HCT116 (cell line): ENCODE measurements around the gene KDM6B. TPM values are rescaled to one million over a fixed set of nuclear protein-coding genes. Genes with fewer than 3 reads are reported as not detected.

Experiments
- ATAC-seq: fragments of 200-7000 bp; cut with Tn5 transposase; 2 replicates; pipeline ENCODE4 v1.9.1; 2020; ENCODE audit warnings: mild to moderate bottlenecking, moderate library complexity
- BruUV-seq: library from RNA; stranded (reverse); fragments of 400-500 nt; replicated peaks from 2 replicates; lab custom pipeline; 2021; lab: Mats Ljungman, UMichigan
- CTCF ChIA-PET: fragments of 300-600 bp; sonication (Branson Sonifier 250); formaldehyde crosslinking; loops from one replicate; lab custom pipeline; 2021; ENCODE audit warnings: antibody characterized with exemption; lab: Charles Lee
- POLR2A ChIA-PET: fragments of 300-600, 350-600 bp; sonication (Branson Sonifier 250); formaldehyde crosslinking; loops from one replicate; lab custom pipeline; 2021; ENCODE audit warnings: antibody characterized with exemption; lab: Charles Lee
- RAD21 ChIA-PET, 2 experiments: fragments of 300-600 bp; sonication (Branson Sonifier 250); formaldehyde crosslinking; loops; one replicate each; lab custom pipeline; 2023; ENCODE audit warnings: low total read pairs in 2 of 2; ENCODE audit not compliant: uncharacterized antibody in 2 of 2, unreplicated experiment in 2 of 2, low non-redundant PET in 1 of 2; lab: Charles Lee
- DNase-seq: peaks from one replicate; pipeline ENCODE4 v3.0.0-alpha.2; 2010; ENCODE audit warnings: low read depth, low spot score
- H2AFZ ChIP-seq: fragments of 200-600 bp; shearing (Covaris generic), sonication (generic); 2 replicates; pipeline ENCODE4 v1.6.1; 2017; ENCODE audit warnings: low read depth, mixed run types, mixed read lengths, antibody characterized with exemption, low read length; ENCODE audit not compliant: poor library complexity, severe bottlenecking
- H3K27ac ChIP-seq: 2 replicates; pipeline ENCODE4 v1.5.1; 2012; ENCODE audit warnings: low read depth, low read length
- H3K27me3 ChIP-seq: fragments of 200-600 bp; sonication (generic); 2 replicates; pipeline ENCODE4 v1.6.1; 2016; ENCODE audit warnings: mixed run types, low read length, mixed read lengths; ENCODE audit not compliant: insufficient read depth
- H3K36me3 ChIP-seq, 2 experiments: fragments of 200-500 bp in 1 of 2; fragments of 200-600 bp in 1 of 2; sonication (Bioruptor generic) in 1 of 2; sonication (generic) in 1 of 2; 2 replicates each; pipeline versions ENCODE4 v1.5.1 to v1.6.1; 2014 to 2016; ENCODE audit warnings: low read length in 2 of 2, inconsistent platforms in 1 of 2, mixed read lengths in 1 of 2, mixed run types in 1 of 2; ENCODE audit not compliant: insufficient read depth in 2 of 2, control insufficient read depth in 1 of 2
- H3K4me1 ChIP-seq, 2 experiments: fragments of 200-600 bp in 1 of 2; sonication (generic) in 1 of 2; 2 replicates each; pipeline versions ENCODE4 v1.5.1 to v1.6.1; 2012 to 2017; ENCODE audit warnings: low read length in 2 of 2, inconsistent platforms in 1 of 2, mild to moderate bottlenecking in 1 of 2, mixed read lengths in 1 of 2, mixed run types in 1 of 2, moderate library complexity in 1 of 2; ENCODE audit not compliant: insufficient read depth in 2 of 2, control insufficient read depth in 1 of 2
- H3K4me2 ChIP-seq: fragments of 200-600 bp; sonication (generic); 2 replicates; pipeline ENCODE4 v1.6.1; 2017; ENCODE audit warnings: mixed run types, low read length, mixed read lengths
- H3K4me3 ChIP-seq, 2 experiments: fragments of 200-600 bp in 1 of 2; sonication (generic) in 1 of 2; replicated peaks in 1 of 2; 2 replicates each; pipeline ENCODE4 v1.5.1; 2011 to 2016; ENCODE audit warnings: low read length in 2 of 2, control low read depth in 1 of 2, low read depth in 1 of 2, mild to moderate bottlenecking in 1 of 2, mixed read lengths in 1 of 2, mixed run types in 1 of 2
- H3K79me2 ChIP-seq: fragments of 200-600 bp; sonication (generic); 2 replicates; pipeline ENCODE4 v1.6.1; 2017; ENCODE audit warnings: mild to moderate bottlenecking, mixed run types, low read length, moderate library complexity, mixed read lengths; ENCODE audit not compliant: insufficient read depth
- H3K9ac ChIP-seq: fragments of 200-600 bp; sonication (generic); 2 replicates; pipeline ENCODE4 v1.6.1; 2016; ENCODE audit warnings: low read length, mixed read lengths
- H3K9me2 ChIP-seq: fragments of 200-600 bp; sonication (generic), shearing (Covaris generic); 2 replicates; pipeline ENCODE4 v1.6.1; 2017; ENCODE audit warnings: mixed run types, mild to moderate bottlenecking, moderate library complexity; ENCODE audit not compliant: insufficient read depth
- H3K9me3 ChIP-seq, 2 experiments: fragments of 200-500 bp in 1 of 2; fragments of 200-600 bp in 1 of 2; sonication (Bioruptor generic) in 1 of 2; sonication (generic) in 1 of 2; 2 replicates each; pipeline ENCODE4 v1.6.1; 2014 to 2017; ENCODE audit warnings: low read length in 2 of 2, mixed read lengths in 2 of 2, inconsistent platforms in 1 of 2, low read depth in 1 of 2, mild to moderate bottlenecking in 1 of 2, mixed run types in 1 of 2, moderate library complexity in 1 of 2; ENCODE audit not compliant: control insufficient read depth in 1 of 2, insufficient read depth in 1 of 2
- H4K20me1 ChIP-seq: fragments of 200-600 bp; sonication (generic), shearing (Covaris generic); 2 replicates; pipeline ENCODE4 v1.6.1; 2017; ENCODE audit warnings: mixed run types, mild to moderate bottlenecking, moderate library complexity; ENCODE audit not compliant: insufficient read depth
- CBX3 ChIP-seq: IDR thresholded peaks from 2 replicates; pipeline ENCODE4 v1.6.1; 2012; ENCODE audit warnings: low read depth
- CEBPB ChIP-seq: IDR thresholded peaks from 2 replicates; pipeline ENCODE4 v1.6.1; 2012; ENCODE audit warnings: low read depth
- EGR1 ChIP-seq: IDR thresholded peaks from 2 replicates; pipeline ENCODE4 v1.6.1; 2012; ENCODE audit warnings: low read depth
- ELF1 ChIP-seq: IDR thresholded peaks from 2 replicates; pipeline ENCODE4 v1.6.1; 2012; ENCODE audit warnings: low read depth, borderline replicate concordance
- TCF7L2 ChIP-seq: IDR thresholded peaks from 2 replicates; pipeline ENCODE4 v1.7.0; 2011; ENCODE audit warnings: borderline replicate concordance, inconsistent platforms; ENCODE audit not compliant: insufficient read depth, insufficient read length; ENCODE audit errors: extremely low read depth
- YY1 ChIP-seq: IDR thresholded peaks from 2 replicates; pipeline ENCODE4 v1.6.1; 2011; ENCODE audit warnings: low read length, low read depth, moderate library complexity, mild to moderate bottlenecking; ENCODE audit not compliant: insufficient replicate concordance; ENCODE audit errors: extremely low read depth
- intact Hi-C: fragments of 100-400 bp; cut with micrococcal nuclease; formaldehyde crosslinking; loops from 2 replicates; pipeline ENCODE4 v1.10.0; 2022
- total RNA-seq: library from RNA; stranded (reverse); gene quantifications from one replicate; pipeline ENCODE4 v1.2.1, GENCODE V29; 2021; ENCODE audit not compliant: unreplicated experiment
- TF ChIP-seq, protein P1 (sequence below): IDR thresholded peaks from 2 replicates; pipeline ENCODE4 v1.6.1; 2012
- TF ChIP-seq, protein P2 (sequence below): IDR thresholded peaks from 2 replicates; pipeline ENCODE4 v1.6.1; 2012
- TF ChIP-seq, protein P3 (sequence below): IDR thresholded peaks from 2 replicates; pipeline ENCODE4 v1.6.1; 2011; ENCODE audit warnings: mild to moderate bottlenecking, low read length, moderate library complexity; ENCODE audit not compliant: insufficient replicate concordance; ENCODE audit errors: extremely low read depth

KDM6B gene
- total RNA-seq, 1 experiment from 2014 or later: 42.1 TPM

DNA sequence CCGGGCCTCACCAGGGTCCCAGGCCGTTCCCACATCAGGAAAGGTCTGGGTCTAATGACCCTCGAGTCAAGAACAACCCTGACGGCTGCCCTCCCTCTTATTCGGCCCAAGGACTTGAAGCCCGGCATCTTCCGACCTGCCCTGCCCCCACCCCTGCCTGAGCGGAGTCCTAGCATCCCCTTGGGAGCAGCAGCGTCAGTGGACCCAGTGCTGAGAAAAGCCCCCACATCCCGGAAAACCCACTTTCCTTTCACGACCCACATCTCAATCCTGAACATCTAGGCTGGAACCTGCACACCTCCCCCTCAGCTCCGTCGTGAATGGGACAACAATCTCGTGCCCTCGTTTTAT is 21.6 kb downstream of the KDM6B start:
- Histone ChIP-seq H3K27ac (peak overlapping the region; percentile 92), H2AFZ (no peak overlapping the region), H3K4me3 (peak overlapping the region; percentile 67 to 94), H3K4me1 (peaks cover 16 to 42% of the 10 kb centered on the region in 2 experiments; a peak in 3 of 4 replicates), H4K20me1 (no peaks in the 10 kb centered on the region), H3K9me3 (no peaks in the 10 kb centered on the region), H3K9ac (peak overlapping the region; percentile 93), H3K79me2 (peaks cover 44% of the 10 kb centered on the region), H3K9me2 (no peaks in the 10 kb centered on the region), H3K36me3 (peaks cover 3 to 29% of the 10 kb centered on the region in 2 experiments; a peak in 2 of 4 replicates), H3K27me3 (no peaks in the 10 kb centered on the region), H3K4me2 (peak overlapping the region; percentile 99)
- CTCF ChIA-PET: interaction anchor here (1.7 kb wide), 1 partner anchor 142 kb away, joined by 6 read pairs; no protein-coding TSS in a partner anchor
- TF ChIP-seq YY1 (no peak), CBX3 (no peak), EGR1 (no peak), ELF1 (no peak), CEBPB (no peak), TCF7L2 (no peak)
- TF ChIP-seq, protein P1, sequence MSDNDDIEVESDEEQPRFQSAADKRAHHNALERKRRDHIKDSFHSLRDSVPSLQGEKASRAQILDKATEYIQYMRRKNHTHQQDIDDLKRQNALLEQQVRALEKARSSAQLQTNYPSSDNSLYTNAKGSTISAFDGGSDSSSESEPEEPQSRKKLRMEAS: no peak
- TF ChIP-seq, protein P2, sequence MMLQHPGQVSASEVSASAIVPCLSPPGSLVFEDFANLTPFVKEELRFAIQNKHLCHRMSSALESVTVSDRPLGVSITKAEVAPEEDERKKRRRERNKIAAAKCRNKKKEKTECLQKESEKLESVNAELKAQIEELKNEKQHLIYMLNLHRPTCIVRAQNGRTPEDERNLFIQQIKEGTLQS: no peak
- TF ChIP-seq, protein P3, sequence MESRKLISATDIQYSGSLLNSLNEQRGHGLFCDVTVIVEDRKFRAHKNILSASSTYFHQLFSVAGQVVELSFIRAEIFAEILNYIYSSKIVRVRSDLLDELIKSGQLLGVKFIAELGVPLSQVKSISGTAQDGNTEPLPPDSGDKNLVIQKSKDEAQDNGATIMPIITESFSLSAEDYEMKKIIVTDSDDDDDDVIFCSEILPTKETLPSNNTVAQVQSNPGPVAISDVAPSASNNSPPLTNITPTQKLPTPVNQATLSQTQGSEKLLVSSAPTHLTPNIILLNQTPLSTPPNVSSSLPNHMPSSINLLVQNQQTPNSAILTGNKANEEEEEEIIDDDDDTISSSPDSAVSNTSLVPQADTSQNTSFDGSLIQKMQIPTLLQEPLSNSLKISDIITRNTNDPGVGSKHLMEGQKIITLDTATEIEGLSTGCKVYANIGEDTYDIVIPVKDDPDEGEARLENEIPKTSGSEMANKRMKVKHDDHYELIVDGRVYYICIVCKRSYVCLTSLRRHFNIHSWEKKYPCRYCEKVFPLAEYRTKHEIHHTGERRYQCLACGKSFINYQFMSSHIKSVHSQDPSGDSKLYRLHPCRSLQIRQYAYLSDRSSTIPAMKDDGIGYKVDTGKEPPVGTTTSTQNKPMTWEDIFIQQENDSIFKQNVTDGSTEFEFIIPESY: no peak
- DNase-seq (no peak), ATAC-seq (no peak)
- POLR2A ChIA-PET: interaction anchor here (0.6 to 2.6 kb wide), 5 partner anchors 11 to 529 kb away, joined by 3 to 45 read pairs (median 4); no protein-coding TSS in a partner anchor
- intact Hi-C loops: loop anchor here (2.0 kb wide), 1 partner anchor 21 kb away; the partner anchor contains the start of gene KDM6B
- no TSS peak for BruUV-seq
- RAD21 ChIA-PET: interaction anchor here in 1 of 2 experiments (0.6 kb wide), 1 partner anchor 24 kb away, joined by 3 read pairs; no protein-coding TSS in a partner anchor
